Mesendoderm (in vitro differentiated cells): Measurements from ENCODE around the gene PRDM15.

ENCODE experiments used
- DNase-seq: peaks from one replicate; pipeline ENCODE4 v3.0.0; 2013
- H2AK5ac ChIP-seq: 2 replicates; pipeline ENCODE4 v1.6.1; 2013; ENCODE audit warnings: low read length, inconsistent platforms
- H2BK120ac ChIP-seq: 2 replicates; pipeline ENCODE4 v1.6.1; 2013; ENCODE audit warnings: low read depth, mild to moderate bottlenecking, low read length, moderate library complexity, mixed read lengths
- H2BK15ac ChIP-seq: replicated peaks from 2 replicates; pipeline ENCODE4 v1.6.1; 2013; ENCODE audit warnings: low read depth, mild to moderate bottlenecking, moderate library complexity
- H2BK5ac ChIP-seq: 2 replicates; pipeline ENCODE4 v1.6.1; 2013; ENCODE audit warnings: low read length, inconsistent platforms
- H3K18ac ChIP-seq: 2 replicates; pipeline ENCODE4 v1.6.1; 2013; ENCODE audit warnings: mild to moderate bottlenecking, low read length, mixed read lengths
- H3K23ac ChIP-seq: one replicate; pipeline ENCODE4 v1.6.1; 2013; ENCODE audit warnings: low read length
- H3K27ac ChIP-seq: 2 replicates; pipeline ENCODE4 v1.5.1; 2013; ENCODE audit warnings: low read depth, mild to moderate bottlenecking, inconsistent platforms, low read length, moderate library complexity
- H3K27me3 ChIP-seq: 2 replicates; pipeline ENCODE4 v1.6.1; 2013; ENCODE audit warnings: low read length, control low read depth, mild to moderate bottlenecking, inconsistent platforms; ENCODE audit not compliant: insufficient read depth, poor library complexity
- H3K36me3 ChIP-seq: 2 replicates; pipeline ENCODE4 v1.6.1; 2013; ENCODE audit warnings: low read length, inconsistent platforms; ENCODE audit not compliant: control insufficient read depth, insufficient read depth
- H3K4ac ChIP-seq: one replicate; pipeline ENCODE4 v1.6.1; 2013; ENCODE audit warnings: low read depth, mild to moderate bottlenecking, low read length, moderate library complexity
- H3K4me1 ChIP-seq: 2 replicates; pipeline ENCODE4 v1.6.1; 2013; ENCODE audit warnings: low read depth, low read length, inconsistent platforms; ENCODE audit not compliant: control insufficient read depth
- H3K4me2 ChIP-seq: 2 replicates; pipeline ENCODE4 v1.6.1; 2013; ENCODE audit warnings: low read length
- H3K4me3 ChIP-seq: 2 replicates; pipeline ENCODE4 v1.5.1; 2013; ENCODE audit warnings: mild to moderate bottlenecking, low read length
- H3K56ac ChIP-seq: one replicate; pipeline ENCODE4 v1.6.1; 2013; ENCODE audit warnings: low read length
- H3K79me1 ChIP-seq: 2 replicates; pipeline ENCODE4 v1.6.1; 2013; ENCODE audit warnings: low read length, inconsistent platforms
- H3K79me2 ChIP-seq: 2 replicates; pipeline ENCODE4 v1.6.1; 2013; ENCODE audit warnings: mild to moderate bottlenecking, low read length; ENCODE audit not compliant: control insufficient read depth, insufficient read depth
- H3K9ac ChIP-seq: 2 replicates; pipeline ENCODE4 v1.6.1; 2013; ENCODE audit warnings: low read length, inconsistent platforms
- H4K5ac ChIP-seq: one replicate; pipeline ENCODE4 v1.6.1; 2013; ENCODE audit warnings: low read length
- H4K8ac ChIP-seq: one replicate; pipeline ENCODE4 v1.6.1; 2013; ENCODE audit warnings: low read depth, mild to moderate bottlenecking, control low read depth, low read length, moderate library complexity
- WGBS: extraction: QIAGEN DNeasy Blood & Tissue Kit; methylation state at CpG from one replicate; pipeline ENCODE4 v1.1.7; 2013; ENCODE audit warnings: low lambda C conversion rate, missing lambda C conversion rate; ENCODE audit not compliant: insufficient coverage; ENCODE audit errors: extremely low coverage; 5-methylcytosine and 5-hydroxymethylcytosine counted together

Gene PRDM15

GRCh38 chr21:41875086-41875485, 4.1 kb downstream of the PRDM15 start:
- Histone ChIP-seq H3K18ac (no peak overlapping the region), H4K8ac (no peak overlapping the region), H3K36me3 (no peaks in the 10 kb centered on the region), H3K4me1 (no peaks in the 10 kb centered on the region), H3K4ac (no peak overlapping the region), H3K23ac (no peak overlapping the region), H3K27ac (no peak overlapping the region), H3K4me2 (no peak overlapping the region), H2BK15ac (no peak overlapping the region), H2AK5ac (no peak overlapping the region), H3K79me1 (peaks cover 10% of the 10 kb centered on the region), H3K79me2 (peaks cover 2% of the 10 kb centered on the region), H3K4me3 (no peak overlapping the region), H4K5ac (no peak overlapping the region), H3K9ac (no peak overlapping the region), H3K56ac (no peak overlapping the region), H3K27me3 (no peaks in the 10 kb centered on the region), H2BK120ac (no peak overlapping the region), H2BK5ac (no peak overlapping the region)
- DNase-seq = no peak
- WGBS = no CpG with 5 or more reads among the region's 8 CpGs

GRCh38 chr21:41874611-41875010, 4.5 kb downstream of the PRDM15 start:
- Histone ChIP-seq H3K4me3 (no peak overlapping the region), H3K27ac (no peak overlapping the region), H3K9ac (no peak overlapping the region), H3K4me2 (no peak overlapping the region), H2BK15ac (no peak overlapping the region), H4K8ac (no peak overlapping the region), H3K27me3 (no peaks in the 10 kb centered on the region), H3K79me2 (peaks cover 2% of the 10 kb centered on the region), H3K4ac (no peak overlapping the region), H3K36me3 (no peaks in the 10 kb centered on the region), H3K56ac (no peak overlapping the region), H3K79me1 (peaks cover 10% of the 10 kb centered on the region), H3K23ac (no peak overlapping the region), H3K18ac (no peak overlapping the region), H4K5ac (no peak overlapping the region), H2AK5ac (no peak overlapping the region), H2BK120ac (no peak overlapping the region), H3K4me1 (no peaks in the 10 kb centered on the region), H2BK5ac (no peak overlapping the region)
- no peak for DNase-seq
- no CpG with 5 or more reads among the region's 11 CpGs for WGBS

GRCh38 chr21:41873426-41873825, 5.7 kb downstream of the PRDM15 start:
- Histone ChIP-seq H3K4me3 (no peak overlapping the region), H3K18ac (no peak overlapping the region), H4K5ac (no peak overlapping the region), H3K56ac (no peak overlapping the region), H3K79me2 (peaks cover 2% of the 10 kb centered on the region), H3K4me2 (no peak overlapping the region), H4K8ac (no peak overlapping the region), H2BK120ac (no peak overlapping the region), H3K27ac (no peak overlapping the region), H3K9ac (no peak overlapping the region), H2BK15ac (no peak overlapping the region), H2AK5ac (no peak overlapping the region), H3K23ac (no peak overlapping the region), H2BK5ac (no peak overlapping the region), H3K4me1 (no peaks in the 10 kb centered on the region), H3K4ac (no peak overlapping the region), H3K27me3 (no peaks in the 10 kb centered on the region), H3K79me1 (peaks cover 10% of the 10 kb centered on the region), H3K36me3 (no peaks in the 10 kb centered on the region)
- no CpG with 5 or more reads among the region's 6 CpGs for WGBS
- DNase-seq = no peak

GRCh38 chr21:41873005-41873404, 6.1 kb downstream of the PRDM15 start:
- H3K27me3 ChIP-seq = no peaks in the 10 kb centered on the region
- H3K27ac ChIP-seq = no peak overlapping the region
- H3K4me1 ChIP-seq = no peaks in the 10 kb centered on the region
- no peak overlapping the region for H3K23ac ChIP-seq
- no peak overlapping the region for H3K4me3 ChIP-seq
- DNase-seq = no peak
- WGBS = no CpG with 5 or more reads among the region's 13 CpGs
- H3K79me2 ChIP-seq = peaks cover 2% of the 10 kb centered on the region
- H2AK5ac ChIP-seq = no peak overlapping the region
- H4K5ac ChIP-seq = no peak overlapping the region
- H3K36me3 ChIP-seq = no peaks in the 10 kb centered on the region
- no peak overlapping the region for H2BK15ac ChIP-seq
- no peak overlapping the region for H3K9ac ChIP-seq
- H2BK120ac ChIP-seq = no peak overlapping the region
- no peak overlapping the region for H2BK5ac ChIP-seq
- H3K4ac ChIP-seq = no peak overlapping the region
- no peak overlapping the region for H3K18ac ChIP-seq
- no peak overlapping the region for H3K4me2 ChIP-seq
- H3K56ac ChIP-seq = no peak overlapping the region
- H4K8ac ChIP-seq = no peak overlapping the region
- peaks cover 10% of the 10 kb centered on the region for H3K79me1 ChIP-seq

- Histone ChIP-seq H2BK5ac (no peak overlapping the region), H3K23ac (no peak overlapping the region)
These were observed 7.7 kb downstream of the PRDM15 start for GRCh38 chr21:41871293-41872030.

GRCh38 chr21:41869771-41870170, 9.4 kb downstream of the PRDM15 start:
- no peak overlapping the region for H3K9ac ChIP-seq
- H3K18ac ChIP-seq = no peak overlapping the region
- no peak overlapping the region for H4K8ac ChIP-seq
- H3K27me3 ChIP-seq = no peaks in the 10 kb centered on the region
- peaks cover 3% of the 10 kb centered on the region for H3K79me2 ChIP-seq
- peaks cover 16% of the 10 kb centered on the region for H3K79me1 ChIP-seq
- H2BK120ac ChIP-seq = no peak overlapping the region
- H3K23ac ChIP-seq = no peak overlapping the region
- H2BK15ac ChIP-seq = no peak overlapping the region
- no peak overlapping the region for H2BK5ac ChIP-seq
- no peak overlapping the region for H4K5ac ChIP-seq
- no peak overlapping the region for H3K4ac ChIP-seq
- peaks cover 2% of the 10 kb centered on the region for H3K4me1 ChIP-seq
- no peak overlapping the region for H3K4me2 ChIP-seq
- H3K4me3 ChIP-seq = no peak overlapping the region
- DNase-seq = no peak
- H3K36me3 ChIP-seq = no peaks in the 10 kb centered on the region
- no peak overlapping the region for H3K27ac ChIP-seq
- no CpG with 5 or more reads among the region's 9 CpGs for WGBS
- H2AK5ac ChIP-seq = no peak overlapping the region
- H3K56ac ChIP-seq = no peak overlapping the region

More at GRCh38 chr21:41871293-41872030, 7.7 kb downstream of the PRDM15 start:
- Histone ChIP-seq H3K79me1 (peaks cover 11% of the 10 kb centered on the region), H2BK15ac (no peak overlapping the region), H2AK5ac (no peak overlapping the region), H3K4me2 (no peak overlapping the region), H3K4ac (no peak overlapping the region), H3K9ac (no peak overlapping the region), H3K27ac (no peak overlapping the region), H3K36me3 (no peaks in the 10 kb centered on the region), H4K5ac (no peak overlapping the region), H2BK120ac (no peak overlapping the region), H3K27me3 (no peaks in the 10 kb centered on the region), H3K4me3 (no peak overlapping the region), H3K4me1 (no peaks in the 10 kb centered on the region), H3K56ac (no peak overlapping the region), H3K79me2 (peaks cover 2% of the 10 kb centered on the region), H4K8ac (no peak overlapping the region), H3K18ac (no peak overlapping the region)
- DNase-seq = no peak
- no CpG with 5 or more reads among the region's 15 CpGs for WGBS
